ENCODE data around the gene DCUN1D5.
A peak's percentile ranks its signal among the peaks of the same experiment; 100 is the strongest.
"Not testable (repeated sequence)": the region's sequence is repeated elsewhere in the genome, so short reads cannot be mapped to it uniquely, and the experiment has no call there.

The DCUN1D5 gene

GRCh38 chr11:103053997-103054396 is 38.0 kb downstream of the DCUN1D5 start:
- no peak for DNase-seq

- no peak for DNase-seq
These were observed 40.0 kb downstream of the DCUN1D5 start for GRCh38 chr11:103051981-103052380.

- no peak for DNase-seq
These were observed 40.7 kb downstream of the DCUN1D5 start for GRCh38 chr11:103051151-103051801.

GRCh38 chr11:103050351-103050750 is 41.6 kb downstream of the DCUN1D5 start:
- no peak for DNase-seq

- no peak for DNase-seq
These were observed 44.1 kb downstream of the DCUN1D5 start for GRCh38 chr11:103047837-103048236.

GRCh38 chr11:103043826-103044678 is 47.9 kb downstream of the DCUN1D5 start:
- no peak for DNase-seq

- DNase-seq: no peak
These were observed 49.8 kb downstream of the DCUN1D5 start for GRCh38 chr11:103042161-103042560.

GRCh38 chr11:103035791-103036434 is 56.0 kb downstream of the DCUN1D5 start:
- DNase-seq: peak; percentile 54 to 85

GRCh38 chr11:103035216-103035615 is 56.7 kb downstream of the DCUN1D5 start:
- no peak for DNase-seq

- DNase-seq: no peak
These were observed 60.1 kb downstream of the DCUN1D5 start for GRCh38 chr11:103031834-103032233.

GRCh38 chr11:103029401-103029800 is 62.6 kb downstream of the DCUN1D5 start:
- no peak for DNase-seq

GRCh38 chr11:103028304-103029020 is 63.5 kb downstream of the DCUN1D5 start:
- not testable (repeated sequence) for DNase-seq

GRCh38 chr11:103024086-103024485 is 67.9 kb downstream of the DCUN1D5 start:
- DNase-seq: no peak

- DNase-seq: no peak
These were observed 75.9 kb downstream of the DCUN1D5 start for GRCh38 chr11:103016031-103016430.

- no peak for DNase-seq
These were observed 78.5 kb downstream of the DCUN1D5 start for GRCh38 chr11:103013421-103013820.

Measured in NCI-H526 (cell line).